EH (cell line): ENCODE data around the gene SSBP3.
"Not testable (repeated sequence)": the region's sequence is repeated elsewhere in the genome, so short reads cannot be mapped to it uniquely, and the experiment has no call there.

Experiments used
- DNase-seq: peaks from one replicate; pipeline ENCODE4 v3.0.0-alpha.2; 2015; ENCODE audit warnings: low read depth

SSBP3 gene

GRCh38 chr1:54221113-54221834, 184.9 kb downstream of the SSBP3 start:
- no peak for DNase-seq

- peak; percentile 52 for DNase-seq
These were observed 186.0 kb downstream of the SSBP3 start for GRCh38 chr1:54220004-54220811.

- DNase-seq = no peak
These were observed 186.5 kb downstream of the SSBP3 start for GRCh38 chr1:54219688-54220003.

- DNase-seq = peak; percentile 12
These were observed 187.1 kb downstream of the SSBP3 start for GRCh38 chr1:54218883-54219687.

- no peak for DNase-seq
These were observed 190.7 kb downstream of the SSBP3 start for GRCh38 chr1:54215523-54215922.

- DNase-seq = no peak
These were observed 193.3 kb downstream of the SSBP3 start for GRCh38 chr1:54212872-54213271.

GRCh38 chr1:54207896-54208295, 198.3 kb downstream of the SSBP3 start:
- not testable (repeated sequence) for DNase-seq

GRCh38 chr1:54207287-54207686, 198.9 kb downstream of the SSBP3 start:
- DNase-seq = no peak

GRCh38 chr1:54204199-54204598, 202.0 kb downstream of the SSBP3 start:
- DNase-seq = no peak

GRCh38 chr1:54200519-54200997, 205.6 kb downstream of the SSBP3 start:
- DNase-seq = peak; percentile 19

- DNase-seq = peak; percentile 96
These were observed 206.3 kb downstream of the SSBP3 start, which contains the start of the genes CYB5RL and MRPL37 for GRCh38 chr1:54199765-54200518. TSS of gene CYB5RL (minus strand) at chr1:54200030. CDS start at chr1:54195616, 4,414 bp downstream. TSS of gene MRPL37 (plus strand) at chr1:54200167. CDS start at chr1:54200244, 77 bp downstream.

- no peak for DNase-seq
These were observed 206.9 kb downstream of the SSBP3 start for GRCh38 chr1:54199151-54199764.

GRCh38 chr1:54193453-54193852, 212.7 kb downstream of the SSBP3 start:
- no peak for DNase-seq

- DNase-seq = no peak
These were observed 214.7 kb downstream of the SSBP3 start for GRCh38 chr1:54191525-54191924.

GRCh38 chr1:54190526-54190925, 215.7 kb downstream of the SSBP3 start:
- DNase-seq = no peak

GRCh38 chr1:54188291-54188690, 217.9 kb downstream of the SSBP3 start:
- peak; percentile 15 for DNase-seq

- no peak for DNase-seq
These were observed 220.1 kb downstream of the SSBP3 start for GRCh38 chr1:54186056-54186455.

GRCh38 chr1:54180701-54181360, 225.4 kb downstream of the SSBP3 start:
- DNase-seq = no peak

- no peak for DNase-seq
These were observed 227.7 kb downstream of the SSBP3 start for GRCh38 chr1:54178296-54179070.

- no peak for DNase-seq
These were observed 228.5 kb downstream of the SSBP3 start for GRCh38 chr1:54177726-54178125.
